A673 (cell line): ENCODE data around the gene BNC2. TPM values are rescaled to one million over a fixed set of nuclear protein-coding genes. Genes with fewer than 3 reads are reported as not detected.

Experiments
- BruUV-seq: library from RNA; stranded (reverse); fragments of 400-500 nt; replicated peaks from 2 replicates; lab custom pipeline; 2021; lab: Mats Ljungman, UMichigan
- CTCF ChIA-PET: fragments of 300-600 bp; sonication (Branson Sonifier 250); formaldehyde crosslinking; loops from one replicate; lab custom pipeline; 2022; ENCODE audit warnings: antibody characterized with exemption; lab: Charles Lee
- POLR2A ChIA-PET: fragments of 300-600 bp; sonication (Branson Sonifier 250); formaldehyde crosslinking; loops from one replicate; lab custom pipeline; 2022; ENCODE audit warnings: antibody characterized with exemption; ENCODE audit not compliant: low non-redundant PET; lab: Charles Lee
- DNase-seq: peaks from one replicate; pipeline ENCODE4 v3.0.0-alpha.2; 2015; ENCODE audit warnings: low spot score
- H3K27ac ChIP-seq: fragments of 200-600 bp; sonication (generic); 2 replicates; pipeline ENCODE4 v1.5.1; 2016; ENCODE audit warnings: mixed run types, low read depth, mild to moderate bottlenecking, mixed read lengths, antibody characterized with exemption, low read length; ENCODE audit not compliant: poor library complexity, severe bottlenecking
- H3K27me3 ChIP-seq: fragments of 200-600 bp; sonication (generic); replicated peaks from 2 replicates; pipeline ENCODE4 v1.6.1; 2017; ENCODE audit warnings: mixed run types, low read depth, mild to moderate bottlenecking, mixed read lengths, antibody characterized with exemption, low read length; ENCODE audit not compliant: insufficient read depth, poor library complexity
- H3K36me3 ChIP-seq: fragments of 200-600 bp; sonication (generic); 2 replicates; pipeline ENCODE4 v1.6.1; 2016; ENCODE audit warnings: mixed run types, mild to moderate bottlenecking, mixed read lengths, antibody characterized with exemption, low read length; ENCODE audit not compliant: insufficient read depth, poor library complexity, severe bottlenecking
- H3K4me1 ChIP-seq: fragments of 200-600 bp; sonication (generic); 2 replicates; pipeline ENCODE4 v1.6.1; 2017; ENCODE audit warnings: mixed run types, mild to moderate bottlenecking, mixed read lengths, antibody characterized with exemption, low read length; ENCODE audit not compliant: insufficient read depth, poor library complexity, severe bottlenecking
- H3K4me3 ChIP-seq: fragments of 200-600 bp; sonication (generic); 2 replicates; pipeline ENCODE4 v1.5.1; 2016; ENCODE audit warnings: low read depth, mixed run types, mild to moderate bottlenecking, mixed read lengths, low read length; ENCODE audit not compliant: poor library complexity, severe bottlenecking
- H3K9me3 ChIP-seq: fragments of 200-600 bp; sonication (generic); 2 replicates; pipeline ENCODE4 v1.6.1; 2016; ENCODE audit warnings: mixed run types, low read depth, mild to moderate bottlenecking, mixed read lengths, antibody characterized with exemption, low read length; ENCODE audit not compliant: poor library complexity, severe bottlenecking
- CTCF ChIP-seq: fragments of 300-800, 200-600 bp; sonication (generic); conservative IDR thresholded peaks from 2 replicates; pipeline ENCODE4 v1.5.1; 2017; ENCODE audit warnings: low read depth, mild to moderate bottlenecking, antibody characterized with exemption, low read length, moderate library complexity, mixed read lengths
- EZH2 ChIP-seq: fragments of 200-600 bp; sonication (generic); IDR thresholded peaks from 2 replicates; pipeline ENCODE4 v1.6.1; 2017; ENCODE audit warnings: borderline replicate concordance, low read depth, mild to moderate bottlenecking, mixed read lengths, antibody characterized with exemption, low read length; ENCODE audit not compliant: poor library complexity, severe bottlenecking
- intact Hi-C: fragments of 100-400 bp; cut with micrococcal nuclease; formaldehyde crosslinking; loops from one replicate; pipeline ENCODE4 v1.10.0; 2022; ENCODE audit not compliant: unreplicated experiment
- total RNA-seq: library from RNA; stranded (reverse); gene quantifications from 2 replicates; pipeline ENCODE4 v1.2.3, GENCODE V29; 2021

The BNC2 gene
- total RNA-seq, 1 experiment from 2014 or later = 0.45 TPM

DNA sequence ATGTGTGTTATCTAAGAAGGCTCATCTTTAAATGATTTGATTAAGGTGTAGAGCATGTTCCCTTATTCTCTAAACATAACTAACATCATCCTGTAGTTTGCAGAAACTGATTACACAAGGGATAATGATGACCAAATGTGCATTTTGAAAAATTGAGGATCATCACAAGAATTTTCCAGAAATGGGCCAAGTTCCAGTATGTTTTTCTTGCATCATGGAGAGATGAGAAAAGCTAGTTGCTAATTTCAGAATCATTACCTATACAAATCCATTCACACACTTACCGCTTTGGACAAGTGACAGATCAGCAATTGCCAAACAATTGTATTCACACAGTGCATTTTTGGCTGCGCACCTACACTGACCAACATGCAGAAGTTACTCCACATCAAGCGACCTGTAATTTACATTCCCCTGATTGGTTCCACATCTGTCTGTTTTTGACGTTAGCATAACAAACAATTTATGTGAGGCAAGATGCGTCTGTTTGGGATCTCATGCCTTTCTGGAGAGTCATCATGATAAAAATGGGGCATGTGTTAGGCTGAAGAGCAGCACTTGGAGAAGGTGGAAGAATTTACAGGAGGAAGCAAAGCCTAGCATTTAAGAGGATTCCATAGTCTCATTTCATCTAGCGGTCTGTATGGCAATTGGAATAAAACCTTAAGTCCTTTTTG is 2.8 kb upstream of the BNC2 start:
- Histone ChIP-seq H3K27ac (no peak overlapping the region), H3K4me1 (no peaks in the 10 kb centered on the region), H3K36me3 (no peaks in the 10 kb centered on the region), H3K4me3 (no peak overlapping the region), H3K9me3 (no peaks in the 10 kb centered on the region), H3K27me3 (peaks cover 21% of the 10 kb centered on the region)
- no peak for TF ChIP-seq CTCF
- no peak for TF ChIP-seq EZH2
- intact Hi-C loops = no loop called here
- ChIA-PET CTCF (no interaction called here), POLR2A (no interaction called here)
- no TSS peak for BruUV-seq
- no peak for DNase-seq

- ChIA-PET CTCF (no interaction called here), POLR2A (no interaction called here)
- no peak overlapping the region for H3K27ac ChIP-seq
- BruUV-seq = no TSS peak
- H3K36me3 ChIP-seq = no peaks in the 10 kb centered on the region
- peak overlapping the region; percentile 44 for H3K4me3 ChIP-seq
- H3K27me3 ChIP-seq = peaks cover 25% of the 10 kb centered on the region
- H3K4me1 ChIP-seq = no peaks in the 10 kb centered on the region
- intact Hi-C loops = no loop called here
- no peak for TF ChIP-seq EZH2
- no peak for TF ChIP-seq CTCF
- H3K9me3 ChIP-seq = no peaks in the 10 kb centered on the region
- DNase-seq = peak; percentile 12
Measured at GRCh38 chr9:16871336-16872151, 1.1 kb upstream of the BNC2 start.

- Histone ChIP-seq H3K27me3 (peaks cover 25% of the 10 kb centered on the region), H3K27ac (no peak overlapping the region), H3K4me3 (peak overlapping the region; percentile 44), H3K36me3 (no peaks in the 10 kb centered on the region), H3K9me3 (no peaks in the 10 kb centered on the region), H3K4me1 (no peaks in the 10 kb centered on the region)
- intact Hi-C loops = no loop called here
- TF ChIP-seq EZH2 (no peak), CTCF (no peak)
- CTCF ChIA-PET = no interaction called here
- DNase-seq = no peak
- POLR2A ChIA-PET = no interaction called here
- no TSS peak for BruUV-seq
Measured at GRCh38 chr9:16869882-16870595, 431 bp downstream of the BNC2 start.
